Upper lobe of left lung (tissue), 6 donors: ENCODE results near the gene ZNF526. TPM values are rescaled to one million over a fixed set of nuclear protein-coding genes. Genes with fewer than 3 reads are reported as not detected.
A peak's percentile ranks its signal among the peaks of the same experiment; 100 is the strongest.

Experiments
- ATAC-seq, 2 donors: fragments of 200-7000 bp; cut with Tn5 transposase; one replicate each; pipeline ENCODE4 v1.9.1; 2022; ENCODE audit warnings: mild to moderate bottlenecking in 2 of 2, moderate library complexity in 2 of 2; ENCODE audit not compliant: low FRiP score in 2 of 2
- DNase-seq, 2 donors: peaks; one replicate each; pipeline ENCODE4 v3.0.0-alpha.2; 2019 to 2020
- H3K27ac ChIP-seq, 4 donors: fragments of 200-600 bp; sonication (generic); one replicate each; pipeline ENCODE4 v1.5.1; 2016 to 2019
- H3K27me3 ChIP-seq, 4 donors: fragments of 200-600 bp; sonication (generic); one replicate each; pipeline ENCODE4 v1.5.1; 2017 to 2019
- H3K36me3 ChIP-seq, 4 donors: fragments of 200-600 bp; sonication (generic); one replicate each; pipeline ENCODE4 v1.5.1; 2016 to 2019
- H3K4me1 ChIP-seq, 4 donors: fragments of 200-600 bp; sonication (generic); one replicate each; pipeline ENCODE4 v1.5.1; 2018 to 2019
- H3K4me3 ChIP-seq, 4 donors: fragments of 200-600 bp; sonication (generic); one replicate each; pipeline ENCODE4 v1.5.1; 2017 to 2019; ENCODE audit warnings: mild to moderate bottlenecking in 2 of 4, moderate library complexity in 1 of 4
- H3K9me3 ChIP-seq, 4 donors: fragments of 200-600 bp; sonication (generic); one replicate each; pipeline ENCODE4 v1.5.1; 2018 to 2019
- CTCF ChIP-seq, 6 experiments: fragments of 450-650 bp in 4 of 6; fragments of 200-600 bp in 2 of 6; sonication (generic) in 2 of 6; IDR thresholded peaks; one replicate each; pipeline ENCODE4 v1.5.1; 2016 to 2019; ENCODE audit warnings: antibody characterized with exemption in 6 of 6
- EP300 ChIP-seq, 4 donors: sonication (generic); formaldehyde crosslinking; IDR thresholded peaks; one replicate each; pipeline ENCODE4 v1.5.1; 2017; ENCODE audit warnings: antibody characterized with exemption in 4 of 4, control low read depth in 2 of 4
- POLR2A ChIP-seq, 4 donors: fragments of 450-650 bp; IDR thresholded peaks; one replicate each; pipeline ENCODE4 v1.5.1; 2016 to 2017; ENCODE audit warnings: antibody characterized with exemption in 4 of 4, mild to moderate bottlenecking in 2 of 4
- POLR2AphosphoS5 ChIP-seq, 2 donors: sonication (generic); formaldehyde crosslinking; IDR thresholded peaks; one replicate each; pipeline ENCODE4 v1.5.1; 2017; ENCODE audit warnings: antibody characterized with exemption in 2 of 2
- WGBS, 2 donors: methylation state at CpG; one replicate each; pipeline ENCODE4 v1.1.5; 2017 to 2018; 5-methylcytosine and 5-hydroxymethylcytosine counted together
- total RNA-seq, 6 donors: library from RNA; depleted of rRNA in 4 of 6; stranded (reverse); fragments of >200 nt in 4 of 6; gene quantifications; one replicate each; pipeline versions ENCODE4 v1.1.0 to v1.2.1, GENCODE V29; 2016 to 2021
- donor health status: DM: no; HTN: no; CAD: no; lungs with moderate emphysema.
- donor health status: DM: no; HTN: yes; CAD: no; lungs with severe emphysema.

The ZNF526 gene
- total RNA-seq, 6 donors from 2014 or later: 7.9 to 13.8 (median 11.4) TPM

- WGBS, 2 donors: 90% methylated on average over 2 of the region's 2 CpGs; no CpG with 5 or more reads in 1 of the 2 donors
- TF ChIP-seq CTCF (IDR thresholded peaks at IDR 0.05) (no peak), POLR2A (IDR thresholded peaks at IDR 0.05) (no peak), EP300 (IDR thresholded peaks at IDR 0.05) (no peak), POLR2AphosphoS5 (IDR thresholded peaks at IDR 0.05) (no peak)
Observed at GRCh38 chr19:42203700-42204099, 16.4 kb upstream of the ZNF526 start.

GRCh38 chr19:42204664-42205063 lies 15.4 kb upstream of the ZNF526 start:
- H3K27ac ChIP-seq: no peak overlapping the region
- WGBS, 2 donors: 89 to 96% methylated on average over 6 of the region's 6 CpGs
- TF ChIP-seq POLR2A (IDR thresholded peaks at IDR 0.05) (no peak), EP300 (IDR thresholded peaks at IDR 0.05) (no peak), CTCF (IDR thresholded peaks at IDR 0.05) (no peak), POLR2AphosphoS5 (IDR thresholded peaks at IDR 0.05) (no peak)
- H3K9me3 ChIP-seq: no peaks in the 10 kb centered on the region
- no peaks in the 10 kb centered on the region for H3K27me3 ChIP-seq
- H3K36me3 ChIP-seq: peaks cover 17 to 92% (median 66%) of the 10 kb centered on the region in 4 donors
- ATAC-seq: no peak
- no peak for DNase-seq
- peaks cover 16 to 54% (median 40%) of the 10 kb centered on the region in 4 donors for H3K4me1 ChIP-seq
- H3K4me3 ChIP-seq: no peak overlapping the region

More at GRCh38 chr19:42203700-42204099, 16.4 kb upstream of the ZNF526 start:
- no peak for ATAC-seq
- Histone ChIP-seq H3K27me3 (no peaks in the 10 kb centered on the region), H3K27ac (peak overlapping the region in 2 of 4 donors; percentile 27 to 93), H3K9me3 (no peaks in the 10 kb centered on the region), H3K4me3 (no peak overlapping the region), H3K36me3 (peaks cover 14 to 92% (median 66%) of the 10 kb centered on the region in 4 donors), H3K4me1 (peaks cover 16 to 59% (median 49%) of the 10 kb centered on the region in 4 donors)
- no peak for DNase-seq

GRCh38 chr19:42206871-42207755 lies 13.0 kb upstream of the ZNF526 start:
- TF ChIP-seq EP300 (IDR thresholded peaks at IDR 0.05): no peak
- no peak for TF ChIP-seq CTCF (IDR thresholded peaks at IDR 0.05)
- no peak for TF ChIP-seq POLR2A (IDR thresholded peaks at IDR 0.05)
- TF ChIP-seq POLR2AphosphoS5 (IDR thresholded peaks at IDR 0.05): no peak
- ATAC-seq: peak in 1 of 2 donors; percentile 43
- WGBS, 2 donors: 87 to 91% methylated on average over 12 to 14 of the region's 14 CpGs
- Histone ChIP-seq H3K4me1 (peaks cover 2 to 31% (median 17%) of the 10 kb centered on the region in 4 donors), H3K9me3 (no peaks in the 10 kb centered on the region), H3K4me3 (no peak overlapping the region), H3K27me3 (no peaks in the 10 kb centered on the region), H3K36me3 (peaks cover 23 to 97% (median 73%) of the 10 kb centered on the region in 4 donors), H3K27ac (peak overlapping the region in 3 of 4 donors; percentile 32 to 67 (median 43))
- DNase-seq: no peak

- 68 to 84% methylated on average over 6 of the region's 6 CpGs for WGBS, 2 donors
- no peaks in the 10 kb centered on the region for H3K9me3 ChIP-seq
- peak in 1 of 2 donors; percentile 67 for DNase-seq
- H3K4me3 ChIP-seq: no peak overlapping the region
- H3K36me3 ChIP-seq: peaks cover 23 to 99% (median 71%) of the 10 kb centered on the region in 4 donors
- H3K27ac ChIP-seq: peak overlapping the region; percentile 13 to 67 (median 38)
- peaks cover 0 to 26% (median 12%) of the 10 kb centered on the region in 4 donors for H3K4me1 ChIP-seq
- no peak for TF ChIP-seq CTCF (IDR thresholded peaks at IDR 0.05)
- no peak for TF ChIP-seq POLR2AphosphoS5 (IDR thresholded peaks at IDR 0.05)
- TF ChIP-seq EP300 (IDR thresholded peaks at IDR 0.05): no peak
- no peak for TF ChIP-seq POLR2A (IDR thresholded peaks at IDR 0.05)
- peak in 1 of 2 donors; percentile 72 for ATAC-seq
- no peaks in the 10 kb centered on the region for H3K27me3 ChIP-seq
Observed at GRCh38 chr19:42207767-42208271, 12.3 kb upstream of the ZNF526 start.
